GM19043 (cell line): ENCODE results near the gene SCN11A.

Experiments
- ATAC-seq: cut with Tn5 transposase; IDR thresholded peaks from one replicate; pipeline ENCODE4 v1.9.1; 2021; ENCODE audit warnings: low read depth; ENCODE audit not compliant: unreplicated experiment

The SCN11A gene

DNA sequence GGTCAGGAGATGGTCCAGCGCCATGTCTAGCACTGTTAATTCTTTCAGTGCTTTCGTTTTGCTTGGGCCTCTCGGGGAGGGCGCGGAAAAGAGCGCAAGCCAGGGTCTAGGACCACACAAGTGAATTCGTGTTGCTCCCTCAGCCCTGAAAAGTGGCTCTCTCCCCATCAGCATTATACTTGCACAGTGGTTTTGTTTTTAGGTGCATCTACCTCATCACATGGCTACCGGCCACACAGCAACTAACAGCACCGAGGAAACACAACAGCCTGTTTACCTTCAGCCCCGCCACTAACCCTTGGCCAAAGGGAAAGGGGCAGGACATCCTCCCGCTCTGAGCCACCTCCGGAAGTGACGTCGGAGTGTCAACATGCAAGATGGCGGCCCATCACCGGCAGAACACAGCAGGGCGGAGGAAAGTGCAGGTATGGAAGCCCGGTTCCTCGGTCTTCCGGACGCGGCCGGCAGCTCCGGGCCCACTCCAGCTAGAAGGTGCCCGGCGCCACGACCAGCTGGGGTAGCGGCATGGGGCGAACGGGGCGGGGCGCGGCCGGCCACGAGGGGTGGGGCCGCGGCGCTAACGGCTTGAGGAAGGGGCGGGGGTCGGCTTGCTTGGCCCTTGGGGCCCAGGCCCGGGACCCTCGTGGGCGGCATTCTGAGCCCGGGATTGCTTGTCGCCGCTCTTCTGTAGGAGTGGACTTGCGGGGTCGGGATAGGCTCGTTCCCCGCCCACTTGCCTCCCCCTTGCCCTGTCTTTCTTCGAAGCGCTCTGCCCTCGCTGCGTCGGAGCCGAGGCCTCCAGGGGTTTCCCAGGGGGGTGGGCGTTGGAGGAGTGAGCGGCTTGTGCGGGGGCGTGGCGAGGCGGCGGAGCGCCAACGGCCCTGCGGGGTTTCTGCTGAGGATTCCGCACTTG, at the start of gene SCN11A, which contains the start of gene WDR48:
SCN11A (minus strand) TSS at position 296 of the 913 bp plus-strand sequence. CDS start 101,582 bp downstream, outside the sequence.
WDR48 (plus strand) TSS at position 368 of the 913 bp plus-strand sequence; CDS start at position 378, 10 bp downstream.
- peak; percentile 98 for ATAC-seq

GRCh38 chr3:39101022-39101689, 49.4 kb upstream of the SCN11A start:
- ATAC-seq, result peak; percentile 75

DNA sequence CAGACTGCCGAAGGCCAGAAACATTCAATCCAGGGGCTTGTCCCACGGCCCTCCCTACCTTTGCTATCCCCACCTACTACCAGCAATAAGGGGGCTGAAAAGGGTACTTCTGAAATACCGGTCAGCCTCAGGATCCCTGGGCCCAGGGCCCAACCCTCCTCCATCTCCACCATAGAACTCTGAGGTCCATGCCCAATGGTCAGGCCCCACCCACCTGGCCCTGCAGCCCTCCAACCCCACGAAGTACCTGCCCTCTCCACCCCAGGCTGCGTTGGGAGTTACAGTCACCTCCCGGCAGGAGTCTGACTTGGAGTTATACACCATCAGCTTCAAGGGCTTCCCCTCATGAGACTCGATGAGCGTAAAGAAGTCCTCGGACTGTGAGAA, 48.7 kb upstream of the SCN11A start:
- ATAC-seq, result no peak

DNA sequence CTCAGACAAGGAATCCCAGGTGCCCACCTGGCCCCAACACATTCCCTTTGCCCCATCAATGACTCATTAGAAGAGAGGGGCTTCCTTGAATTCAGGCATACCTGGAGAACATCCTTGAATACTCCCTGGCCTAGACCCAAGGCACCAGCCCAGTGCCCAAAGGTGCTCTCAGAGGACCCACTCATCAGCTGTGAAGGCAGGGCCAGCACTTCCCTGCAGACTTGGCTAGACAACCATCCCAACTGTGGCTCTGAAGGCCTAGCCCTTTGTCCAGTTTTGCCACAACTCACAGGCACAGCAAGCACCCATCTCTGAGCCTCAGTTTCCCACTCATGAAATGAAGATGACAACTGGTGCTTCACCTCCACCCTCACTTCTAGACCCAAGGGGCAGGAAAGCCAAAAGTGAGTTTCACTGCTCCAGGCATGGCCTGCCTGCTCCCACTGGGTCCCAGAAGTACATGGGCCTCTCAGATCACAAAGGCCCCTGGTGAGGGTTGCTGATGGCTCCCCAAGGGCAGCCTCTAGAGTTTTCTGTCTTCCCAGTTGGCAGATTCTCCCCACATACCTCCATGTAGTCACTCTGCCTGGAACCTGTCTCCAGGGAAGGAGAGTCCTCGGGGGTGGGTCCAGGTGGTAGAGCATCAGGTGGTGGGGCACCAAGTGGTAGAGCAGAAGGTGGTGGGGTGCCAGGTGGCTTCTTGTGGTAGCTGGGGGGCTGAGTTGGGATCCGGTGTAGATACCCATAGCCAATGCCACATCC, 48.2 kb upstream of the SCN11A start:
- no peak for ATAC-seq

DNA sequence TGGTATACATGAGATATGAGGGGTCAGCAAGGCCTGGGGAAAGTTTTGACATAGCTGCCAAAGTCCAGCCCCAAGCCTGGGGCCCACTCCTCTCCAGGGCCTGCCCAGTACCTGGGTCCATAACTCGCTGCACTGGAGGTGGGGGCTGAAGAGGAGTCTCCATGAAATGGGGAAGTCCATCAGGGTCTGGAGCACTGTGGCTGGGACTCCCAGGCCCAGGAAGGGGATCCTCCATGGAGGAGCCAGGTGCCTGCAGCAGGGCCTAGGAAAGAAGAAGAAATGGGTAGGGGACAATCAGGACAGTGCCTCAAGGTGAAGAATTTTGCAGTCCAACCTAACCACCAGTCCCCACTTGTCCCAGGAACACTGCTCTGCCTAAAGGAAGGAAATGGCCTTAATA, 47.5 kb upstream of the SCN11A start:
- ATAC-seq, result no peak

DNA sequence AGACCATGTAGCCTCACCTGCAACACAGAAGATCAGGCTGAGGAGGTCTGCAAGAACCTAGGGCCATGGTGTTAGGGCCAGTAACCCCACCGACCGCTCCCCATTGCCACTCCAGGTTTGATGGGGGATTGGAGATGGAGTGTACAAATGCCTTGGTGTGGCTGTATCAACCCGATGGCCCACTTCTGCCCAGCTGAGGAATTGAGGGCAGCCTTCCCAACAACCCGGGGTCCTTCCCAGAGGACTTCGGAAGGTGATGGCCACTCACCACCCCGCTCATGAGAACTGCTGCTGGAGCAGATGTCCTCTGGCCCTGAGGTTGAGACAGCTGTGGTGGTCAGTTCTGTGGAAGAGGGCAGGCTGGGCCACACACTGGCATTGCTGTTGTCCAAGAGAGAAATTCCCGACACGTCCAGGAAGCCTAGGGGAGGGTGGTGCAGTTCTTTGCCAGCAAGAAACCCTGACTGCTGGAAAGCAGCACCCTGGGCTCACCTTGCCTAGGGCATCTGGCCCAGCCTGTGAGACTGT, 46.8 kb upstream of the SCN11A start:
- no peak for ATAC-seq

- no peak for ATAC-seq
Measured at GRCh38 chr3:39097716-39098472, 46.1 kb upstream of the SCN11A start.

GRCh38 chr3:39096775-39097174, 45.0 kb upstream of the SCN11A start:
- no peak for ATAC-seq

GRCh38 chr3:39095778-39096177, 44.0 kb upstream of the SCN11A start:
- ATAC-seq, result no peak

- ATAC-seq, result no peak
Measured at GRCh38 chr3:39094851-39095677, 43.3 kb upstream of the SCN11A start.

DNA sequence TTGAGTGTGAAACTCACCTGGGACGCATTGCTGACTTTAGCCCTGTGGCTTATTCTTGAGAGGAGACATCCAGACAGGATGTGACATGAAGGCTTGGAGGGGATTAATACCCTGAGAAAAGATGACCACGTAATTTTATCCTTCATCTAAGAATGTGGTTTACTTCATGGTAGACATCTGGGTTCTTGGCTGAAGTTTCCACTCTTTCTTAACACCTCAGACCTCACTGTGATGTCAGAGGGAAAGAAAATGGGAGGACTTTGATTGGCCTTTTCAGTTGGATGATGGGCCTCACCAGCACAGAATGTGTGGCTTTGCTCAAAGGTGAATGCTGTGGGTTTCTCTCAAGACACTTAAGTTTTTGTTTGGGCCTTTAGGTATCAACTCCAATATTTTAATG, 39.2 kb upstream of the SCN11A start:
- no peak for ATAC-seq

- ATAC-seq, result no peak
Measured at GRCh38 chr3:39088889-39089288, 37.1 kb upstream of the SCN11A start.

DNA sequence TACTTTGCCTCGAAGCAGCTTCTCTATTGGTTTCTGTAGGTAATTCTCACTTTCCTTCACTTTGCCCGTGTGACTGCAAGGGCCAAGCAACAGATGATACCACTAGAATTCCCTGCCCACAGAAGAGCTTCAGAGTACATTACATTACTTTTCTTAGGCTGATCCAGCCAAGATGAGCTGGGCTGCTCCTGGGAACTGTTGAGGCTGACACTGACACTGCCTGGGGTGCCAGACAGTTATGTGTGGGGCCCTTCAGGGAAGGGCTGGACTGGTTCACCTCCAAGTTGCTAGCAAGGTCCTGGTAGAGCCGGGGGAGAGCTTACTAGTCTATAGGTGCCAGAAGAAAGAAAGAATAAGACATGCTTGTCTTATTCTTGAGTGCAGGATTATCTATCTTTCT, 36.7 kb upstream of the SCN11A start:
- ATAC-seq, result no peak

- ATAC-seq, result no peak
Measured at GRCh38 chr3:39086144-39086543, 34.4 kb upstream of the SCN11A start.

- ATAC-seq, result no peak
Measured at GRCh38 chr3:39082666-39083313, 31.0 kb upstream of the SCN11A start.

- no peak for ATAC-seq
Measured at GRCh38 chr3:39080026-39080425, 28.3 kb upstream of the SCN11A start.

GRCh38 chr3:39079530-39079929, 27.8 kb upstream of the SCN11A start:
- no peak for ATAC-seq

DNA sequence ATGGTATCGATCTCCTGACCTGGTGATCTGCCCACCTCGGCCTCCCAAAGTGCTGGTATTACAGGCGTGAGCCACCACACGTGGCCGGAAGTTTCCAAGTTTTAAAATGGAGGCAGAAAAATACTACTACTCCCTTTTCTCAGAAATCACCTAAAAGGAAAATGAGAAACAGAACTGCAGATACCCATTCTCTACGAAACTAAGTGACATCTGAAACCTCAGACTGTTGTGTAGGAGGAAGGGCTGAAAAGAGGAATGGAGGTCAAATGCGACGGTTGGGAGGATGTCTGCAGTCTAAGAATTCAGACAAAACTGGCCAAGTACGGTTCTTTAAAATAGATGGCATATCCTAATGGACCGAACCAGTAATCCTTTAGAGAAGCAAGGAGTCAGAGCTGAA, 24.2 kb upstream of the SCN11A start:
- no peak for ATAC-seq

DNA sequence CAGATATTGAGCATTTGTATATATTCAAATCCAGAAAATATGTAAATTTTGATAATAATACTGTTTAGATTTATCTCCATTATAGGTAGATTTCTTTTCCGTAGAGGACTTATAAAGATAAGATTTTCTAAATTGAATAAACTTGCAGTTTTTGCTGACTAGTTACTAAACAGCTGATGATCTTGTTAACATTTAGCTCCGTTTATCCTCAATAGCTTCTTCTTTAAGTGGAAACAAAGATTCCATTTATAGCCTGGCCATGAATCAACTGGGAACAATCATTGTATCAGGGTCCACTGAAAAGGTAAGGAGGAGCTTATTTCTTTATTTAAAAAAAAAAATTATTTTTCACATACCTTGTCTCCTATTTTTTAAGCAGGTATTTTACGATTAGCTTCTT, 16.8 kb upstream of the SCN11A start:
- ATAC-seq, result no peak
